Measurements from ENCODE around the gene HOXA13.

HOXA13 gene

DNA sequence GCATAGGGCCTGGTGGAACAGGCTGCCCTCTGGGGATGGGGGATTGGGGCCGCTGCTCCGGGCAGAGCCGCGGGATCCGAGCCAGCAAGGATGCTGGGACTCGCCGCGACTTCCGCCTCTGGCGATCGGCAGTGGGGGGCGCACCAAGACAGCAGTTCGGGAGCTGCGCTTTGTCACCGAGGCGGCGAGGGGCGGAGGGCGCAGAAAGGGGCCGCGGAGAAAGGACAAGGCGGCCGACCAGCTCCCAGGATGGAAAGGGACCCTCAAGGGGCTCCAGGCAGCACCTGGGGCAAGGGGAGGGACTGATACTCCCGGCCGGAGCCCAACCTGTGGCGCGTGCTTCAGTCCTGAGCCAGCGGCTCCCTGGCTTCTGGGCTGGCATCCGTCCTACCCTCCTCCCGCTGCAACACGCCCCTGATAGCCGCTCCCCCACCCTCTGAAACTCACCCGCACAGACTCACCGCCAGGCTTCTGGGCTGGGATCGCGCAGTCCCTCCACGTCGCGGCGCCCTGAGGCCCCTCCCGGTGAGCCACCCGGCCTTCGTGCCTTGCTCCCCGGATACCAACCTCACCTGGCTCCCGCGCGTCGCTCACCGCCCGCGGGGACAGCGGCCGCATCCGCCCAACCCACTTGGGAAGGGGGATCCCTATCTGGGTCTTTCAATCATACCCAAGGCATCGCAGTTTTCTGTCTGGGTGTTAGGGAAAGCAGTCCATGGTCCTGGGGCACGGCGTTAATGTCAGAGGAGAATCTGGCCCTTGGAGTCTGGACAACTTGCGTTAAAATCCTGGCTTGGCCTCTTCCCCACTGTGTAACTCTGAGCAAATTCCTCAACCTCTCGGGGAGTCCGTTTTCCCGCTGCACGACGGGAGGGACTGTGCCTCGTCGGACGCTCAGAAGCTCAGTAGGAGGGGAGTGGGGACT lies 35.8 kb upstream of the HOXA13 start:
- no peak for DNase-seq

DNA sequence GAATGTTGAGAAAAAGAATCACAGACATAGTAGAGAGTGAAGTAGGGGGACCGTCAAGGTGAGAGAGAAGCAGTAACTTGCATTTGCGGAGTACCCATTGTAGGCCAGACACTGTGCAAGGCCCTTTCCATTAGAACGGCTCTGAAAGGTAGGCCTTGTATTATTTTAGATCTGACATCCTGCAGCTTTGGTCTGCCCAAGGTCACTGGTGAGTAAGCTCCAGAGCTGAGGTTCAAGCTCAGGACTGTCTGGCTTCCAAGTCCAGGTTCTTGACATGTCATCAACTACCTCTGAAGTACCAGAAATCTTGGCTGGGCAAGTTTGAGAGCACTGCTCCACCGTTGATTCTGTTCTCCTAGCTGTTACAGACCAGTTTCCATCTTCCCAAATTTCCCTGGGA lies 29.6 kb upstream of the HOXA13 start:
- DNase-seq, result no peak

DNA sequence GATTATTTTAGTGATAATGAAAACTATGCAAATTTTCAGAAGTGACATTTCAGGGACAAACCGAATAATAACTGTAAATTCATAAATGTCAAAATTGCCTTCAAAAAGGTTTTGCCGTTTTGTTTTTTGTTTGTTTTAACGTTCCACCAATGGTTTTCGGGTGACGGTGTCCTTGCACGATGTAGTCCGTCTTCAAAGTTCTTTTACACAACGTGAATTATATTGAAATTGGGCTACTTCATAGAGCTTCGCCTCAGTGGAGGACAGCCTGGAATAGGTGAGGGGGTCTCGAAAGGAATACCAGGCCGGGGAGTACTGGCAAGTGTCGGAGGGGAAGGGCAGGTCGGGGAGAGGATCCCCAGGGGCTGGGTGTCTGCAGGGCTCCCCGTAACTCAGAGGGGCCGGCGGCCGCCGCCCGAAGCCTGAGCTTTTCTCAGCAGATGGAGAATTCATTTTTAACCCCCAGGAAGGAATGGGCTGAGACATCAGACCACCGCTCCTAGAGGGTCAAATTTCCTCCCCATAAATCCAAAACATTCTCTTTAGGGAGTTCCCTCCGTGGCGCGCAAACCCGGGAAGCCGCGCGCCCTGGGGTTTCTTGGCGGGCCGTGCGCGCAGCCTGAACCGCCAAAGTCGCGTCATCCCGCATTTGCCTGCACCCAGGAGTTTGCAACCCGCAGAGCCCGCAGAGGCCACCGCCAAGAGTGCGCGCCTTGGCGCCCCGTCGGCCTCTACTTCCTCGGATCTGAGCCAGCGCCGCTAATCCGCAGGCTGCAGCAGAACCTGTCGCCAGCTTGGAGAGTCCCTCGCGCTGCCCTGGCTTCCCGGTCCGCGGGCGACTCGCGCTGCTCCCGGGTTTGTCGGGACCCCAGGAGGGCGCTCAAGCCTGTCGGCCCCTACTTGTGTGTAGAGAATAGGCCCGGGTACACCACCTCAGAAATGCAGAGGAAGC lies 25.4 kb upstream of the HOXA13 start:
- DNase-seq, result no peak

GRCh38 chr7:27223941-27224575 lies 24.2 kb upstream of the HOXA13 start:
- DNase-seq, result no peak

DNA sequence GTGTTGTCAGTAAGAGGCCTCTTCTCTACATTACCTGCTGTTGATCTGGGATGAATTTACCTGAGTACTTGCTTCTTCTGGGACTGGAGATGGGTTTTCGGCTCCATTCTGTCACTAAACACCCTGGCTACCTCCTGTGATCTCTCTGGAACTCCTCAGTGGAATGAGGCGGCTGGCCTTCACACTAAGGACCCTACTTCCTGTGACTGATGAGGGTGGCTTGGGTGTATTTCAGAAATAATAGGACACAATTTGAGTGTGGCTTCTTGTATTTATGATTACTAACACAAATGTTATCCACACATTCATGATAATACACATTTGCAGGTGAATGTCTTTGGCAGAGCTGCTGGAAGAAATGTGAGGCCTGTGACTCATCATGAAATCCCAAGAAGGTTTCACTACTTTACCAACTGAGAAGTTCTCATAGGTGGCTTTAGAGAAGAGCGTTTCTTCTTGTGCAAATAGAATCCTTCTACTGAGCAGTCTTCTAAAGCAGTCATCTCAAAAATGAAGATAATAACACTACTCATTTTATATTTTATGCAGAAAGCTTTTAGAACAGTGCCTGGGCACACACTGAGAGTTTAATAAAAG lies 21.4 kb upstream of the HOXA13 start:
- DNase-seq, result no peak

GRCh38 chr7:27220440-27220955 lies 20.6 kb upstream of the HOXA13 start:
- DNase-seq, result no peak

GRCh38 chr7:27219821-27220220 lies 19.9 kb upstream of the HOXA13 start:
- DNase-seq, result no peak

DNA sequence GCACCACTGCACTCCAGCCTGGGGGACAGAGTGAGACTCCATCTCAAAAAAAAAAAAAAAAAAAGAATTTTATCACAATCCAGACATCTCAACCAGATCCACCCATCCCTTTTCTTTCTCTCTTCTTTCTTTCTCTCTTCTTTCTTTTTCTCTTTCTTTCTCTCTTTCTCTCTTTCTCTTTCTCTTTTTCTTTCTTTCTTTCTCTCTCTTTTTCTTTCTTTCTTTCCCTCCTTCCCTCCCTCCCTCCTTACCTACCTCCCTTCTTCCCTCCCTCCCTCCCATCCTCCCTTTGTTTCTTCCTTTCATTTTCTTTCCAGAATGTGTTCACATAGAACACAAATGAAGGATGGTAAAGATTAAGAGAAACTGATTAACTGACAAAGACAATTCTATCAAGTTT lies 18.1 kb upstream of the HOXA13 start:
- no peak for DNase-seq

GRCh38 chr7:27215356-27215755 lies 15.5 kb upstream of the HOXA13 start:
- no peak for DNase-seq

DNA sequence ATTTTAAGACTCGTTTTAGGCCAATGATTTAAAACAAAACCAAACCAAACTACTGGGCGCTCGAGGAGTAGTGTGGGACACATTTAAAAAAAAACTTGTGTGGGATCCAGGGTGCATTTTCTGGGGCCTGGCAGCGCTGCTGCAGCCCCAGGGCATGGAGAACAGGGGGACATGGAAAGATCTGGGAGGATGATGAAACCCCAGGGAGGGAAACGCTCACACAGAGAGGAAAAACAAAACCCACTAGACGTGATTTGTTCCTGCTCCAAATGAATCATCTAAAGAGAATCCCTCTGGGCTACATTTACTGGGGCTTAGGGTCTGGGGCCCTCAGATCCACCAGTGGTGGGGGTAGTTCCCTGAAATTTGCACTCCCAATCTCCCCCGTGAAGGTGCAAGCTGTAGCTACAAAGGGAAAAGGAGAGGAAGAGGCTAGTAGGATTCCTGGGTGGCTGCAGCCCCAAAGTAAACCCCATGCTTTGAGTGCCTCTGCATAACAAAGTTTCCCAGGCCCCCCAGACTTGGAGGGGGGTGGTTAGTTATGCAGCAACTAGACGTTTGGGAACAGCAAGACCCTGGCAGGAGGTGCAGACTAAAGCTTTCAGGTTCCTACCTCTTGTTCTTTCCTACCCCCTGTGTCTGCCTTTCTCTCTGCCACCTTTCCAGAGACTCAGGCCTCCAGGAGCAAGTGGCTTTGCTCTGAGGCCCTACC lies 14.5 kb upstream of the HOXA13 start:
- no peak for DNase-seq

DNA sequence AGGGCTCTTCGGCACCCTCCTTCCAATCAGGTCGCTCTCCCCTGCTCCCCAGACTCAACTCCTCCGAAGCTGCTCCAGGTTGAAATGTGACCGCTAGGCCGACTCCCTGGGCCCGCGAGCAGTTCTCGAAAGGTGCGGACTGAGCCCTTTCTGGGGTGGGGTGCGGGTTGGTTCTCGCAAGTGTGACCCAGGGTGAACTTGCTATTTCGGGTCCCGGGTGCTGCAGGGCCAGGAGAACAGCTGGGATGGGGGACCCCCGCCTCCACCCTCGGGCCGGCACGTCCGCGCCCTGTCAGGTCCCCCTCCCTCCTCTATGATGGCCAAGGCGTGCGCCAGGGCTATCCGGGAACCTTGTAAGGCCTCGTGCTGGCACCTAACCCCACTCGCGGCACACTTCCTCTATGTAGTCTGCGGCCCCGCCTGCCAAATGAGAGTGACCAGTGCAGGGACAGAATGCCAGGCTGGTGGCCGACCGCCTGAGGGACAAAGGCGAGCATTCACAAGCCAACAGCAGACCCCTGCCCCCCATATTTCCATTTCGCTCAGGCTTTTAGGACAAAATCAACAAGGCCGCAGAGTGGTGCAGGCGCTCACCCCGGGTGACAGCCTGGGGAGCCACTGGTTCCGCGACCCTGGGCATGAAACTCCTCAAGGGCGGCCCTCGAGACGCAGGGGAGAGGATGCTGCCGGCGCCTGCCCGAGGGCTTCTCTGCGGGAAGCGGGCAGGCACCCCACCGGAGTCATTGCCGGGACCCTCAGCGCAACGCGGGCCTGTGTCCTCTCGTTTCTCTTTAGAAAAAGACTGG lies 13.7 kb upstream of the HOXA13 start:
- no peak for DNase-seq

- DNase-seq, result no peak
Measured at GRCh38 chr7:27212497-27213432, 12.9 kb upstream of the HOXA13 start.

GRCh38 chr7:27211764-27212204 lies 11.9 kb upstream of the HOXA13 start:
- no peak for DNase-seq

- DNase-seq, result no peak
Measured at GRCh38 chr7:27211084-27211446, 11.2 kb upstream of the HOXA13 start.

GRCh38 chr7:27210441-27211083 lies 10.7 kb upstream of the HOXA13 start:
- DNase-seq, result peak; percentile 34

- no peak for DNase-seq
Measured at GRCh38 chr7:27209933-27210440, 10.1 kb upstream of the HOXA13 start.

DNA sequence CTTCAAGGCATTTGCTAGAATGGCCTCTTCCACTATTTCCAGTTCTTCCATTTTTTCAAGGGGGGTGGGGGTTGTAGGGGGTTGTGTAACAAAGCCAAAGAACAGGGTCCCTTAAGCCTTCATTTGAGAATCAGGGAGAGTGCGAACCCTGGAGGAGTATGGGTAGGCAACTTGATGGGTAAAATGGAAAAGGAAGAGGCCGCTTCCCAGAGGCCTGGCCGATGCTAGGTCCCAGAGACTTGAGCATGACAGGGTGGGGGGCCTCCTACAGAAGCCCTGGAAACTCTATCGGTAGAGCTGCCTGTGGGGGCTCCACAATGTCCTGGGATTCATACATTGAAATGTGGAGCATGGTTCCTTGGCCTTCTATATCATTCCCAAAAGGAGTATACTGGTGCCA lies 9.1 kb upstream of the HOXA13 start:
- no peak for DNase-seq

GRCh38 chr7:27207348-27207985 lies 7.6 kb upstream of the HOXA13 start:
- DNase-seq, result no peak
